HEK293 (cell line): ENCODE measurements around the gene TBX5.

Experiments used
- CTCF ChIA-PET: fragments of 350-600 bp; formaldehyde crosslinking; extraction: SDS; loops from one replicate; lab custom pipeline; 2021; ENCODE audit warnings: antibody characterized with exemption; lab: Yijun Ruan, JAX
- POLR2A ChIA-PET: fragments of 300-600 bp; formaldehyde crosslinking; extraction: SDS; loops from one replicate; lab custom pipeline; 2020; ENCODE audit warnings: antibody characterized with exemption, inconsistent platforms; lab: Yijun Ruan, JAX
- H3K27ac ChIP-seq: fragments of 200-500 bp; sonication (Bioruptor generic); 2 replicates; pipeline ENCODE4 v1.5.1; 2014; ENCODE audit warnings: low read depth, low read length, control low read depth, inconsistent platforms; ENCODE audit errors: extremely low read depth
- H3K36me3 ChIP-seq, 2 experiments: fragments of 200-500 bp in 1 of 2; sonication (Bioruptor generic) in 1 of 2; 1 replicate in 1 of 2; 2 replicates in 1 of 2; pipeline ENCODE4 v1.5.1; 2014 to 2017; ENCODE audit warnings: inconsistent platforms in 2 of 2, low read length in 2 of 2; ENCODE audit not compliant: control insufficient read depth in 2 of 2, insufficient read depth in 1 of 2
- H3K4me1 ChIP-seq: fragments of 200-500 bp; sonication (Bioruptor generic); 2 replicates; pipeline ENCODE4 v1.5.1; 2014; ENCODE audit warnings: mild to moderate bottlenecking, low read length, inconsistent platforms; ENCODE audit not compliant: control insufficient read depth, insufficient read depth
- H3K4me3 ChIP-seq: 2 replicates; pipeline ENCODE4 v1.5.1; 2011; ENCODE audit warnings: low read depth, mild to moderate bottlenecking, control low read depth, low read length, moderate library complexity
- H3K9me3 ChIP-seq: fragments of 200-500 bp; sonication (Bioruptor generic); 2 replicates; pipeline ENCODE4 v1.5.1; 2014; ENCODE audit warnings: low read depth, low read length, inconsistent platforms; ENCODE audit not compliant: control insufficient read depth, insufficient read depth
- FEZF1 ChIP-seq: fragments of 450-650 bp; formaldehyde crosslinking; IDR thresholded peaks from 2 replicates; pipeline ENCODE4 v1.5.1; 2016; ENCODE audit warnings: missing biosample characterization, missing genetic modification characterization
- GLI4 ChIP-seq: fragments of 450-650 bp; formaldehyde crosslinking; IDR thresholded peaks from 2 replicates; pipeline ENCODE4 v1.5.1; 2016; ENCODE audit warnings: missing biosample characterization, missing genetic modification characterization
- REST ChIP-seq: fragments of 450-650 bp; formaldehyde crosslinking; IDR thresholded peaks from 2 replicates; pipeline ENCODE4 v1.5.1; 2016; ENCODE audit warnings: missing biosample characterization, missing genetic modification characterization
- ZBTB20 ChIP-seq: fragments of 450-650 bp; formaldehyde crosslinking; IDR thresholded peaks from 2 replicates; pipeline ENCODE4 v1.5.1; 2016; ENCODE audit warnings: missing biosample characterization, missing genetic modification characterization
- ZBTB7A ChIP-seq: fragments of 450-650 bp; formaldehyde crosslinking; IDR thresholded peaks from 2 replicates; pipeline ENCODE4 v1.5.1; 2016; ENCODE audit warnings: low read depth, missing biosample characterization, missing genetic modification characterization
- ZEB2 ChIP-seq: fragments of 450-650 bp; formaldehyde crosslinking; IDR thresholded peaks from 2 replicates; pipeline ENCODE4 v1.5.1; 2016; ENCODE audit warnings: missing biosample characterization, missing genetic modification characterization
- ZNF146 ChIP-seq: fragments of 450-650 bp; formaldehyde crosslinking; IDR thresholded peaks from 2 replicates; pipeline ENCODE4 v1.5.1; 2016; ENCODE audit warnings: missing biosample characterization, missing genetic modification characterization
- ZNF2 ChIP-seq: fragments of 450-650 bp; formaldehyde crosslinking; IDR thresholded peaks from 2 replicates; pipeline ENCODE4 v1.5.1; 2016; ENCODE audit warnings: missing biosample characterization, missing genetic modification characterization
- ZNF23 ChIP-seq: fragments of 450-650 bp; formaldehyde crosslinking; IDR thresholded peaks from 2 replicates; pipeline ENCODE4 v1.5.1; 2016; ENCODE audit warnings: missing biosample characterization, missing genetic modification characterization, borderline replicate concordance
- ZNF24 ChIP-seq: fragments of 450-650 bp; formaldehyde crosslinking; IDR thresholded peaks from 2 replicates; pipeline ENCODE4 v1.5.1; 2016; ENCODE audit warnings: missing biosample characterization, missing genetic modification characterization
- ZNF274 ChIP-seq, 2 experiments: fragments of 200-500 bp in 1 of 2; fragments of 450-650 bp in 1 of 2; sonication (Bioruptor generic) in 1 of 2; formaldehyde crosslinking in 1 of 2; IDR thresholded peaks; 2 replicates each; pipeline versions ENCODE4 v1.5.1 to v1.6.1; 2014 to 2016; ENCODE audit warnings: borderline replicate concordance in 1 of 2, inconsistent platforms in 1 of 2, low read length in 1 of 2, missing biosample characterization in 1 of 2, missing genetic modification characterization in 1 of 2
- ZNF391 ChIP-seq: fragments of 450-650 bp; formaldehyde crosslinking; IDR thresholded peaks from 2 replicates; pipeline ENCODE4 v1.5.1; 2016; ENCODE audit warnings: low read depth, missing biosample characterization, missing genetic modification characterization, borderline replicate concordance
- ZNF394 ChIP-seq: fragments of 450-650 bp; formaldehyde crosslinking; IDR thresholded peaks from 2 replicates; pipeline ENCODE4 v1.5.1; 2016; ENCODE audit warnings: missing biosample characterization, missing genetic modification characterization, mild to moderate bottlenecking, moderate library complexity, borderline replicate concordance
- ZNF433 ChIP-seq: fragments of 450-650 bp; formaldehyde crosslinking; IDR thresholded peaks from 2 replicates; pipeline ENCODE4 v1.5.1; 2016; ENCODE audit warnings: missing biosample characterization, missing genetic modification characterization, low read depth
- ZNF449 ChIP-seq: fragments of 450-650 bp; formaldehyde crosslinking; IDR thresholded peaks from 2 replicates; pipeline ENCODE4 v1.5.1; 2017; ENCODE audit warnings: missing biosample characterization, mild to moderate bottlenecking, missing genetic modification characterization, moderate library complexity
- ZNF621 ChIP-seq: fragments of 450-650 bp; formaldehyde crosslinking; IDR thresholded peaks from 2 replicates; pipeline ENCODE4 v1.5.1; 2017; ENCODE audit warnings: missing biosample characterization, missing genetic modification characterization
- ZNF704 ChIP-seq: fragments of 450-650 bp; formaldehyde crosslinking; IDR thresholded peaks from 2 replicates; pipeline ENCODE4 v1.5.1; 2016; ENCODE audit warnings: missing biosample characterization, missing genetic modification characterization
- ZNF792 ChIP-seq: fragments of 450-650 bp; formaldehyde crosslinking; IDR thresholded peaks from 2 replicates; pipeline ENCODE4 v1.5.1; 2016; ENCODE audit warnings: missing biosample characterization, missing genetic modification characterization
- ZNF843 ChIP-seq: fragments of 450-650 bp; formaldehyde crosslinking; IDR thresholded peaks from 2 replicates; pipeline ENCODE4 v1.5.1; 2016; ENCODE audit warnings: missing biosample characterization, missing genetic modification characterization

Gene TBX5

GRCh38 chr12:114409852-114410600 lies 4.1 kb upstream of the TBX5 start:
- POLR2A ChIA-PET = no interaction called here
- Histone ChIP-seq H3K4me1 (no peaks in the 10 kb centered on the region), H3K4me3 (no peak overlapping the region), H3K36me3 (no peaks in the 10 kb centered on the region), H3K9me3 (no peaks in the 10 kb centered on the region), H3K27ac (no peak overlapping the region)
- no peak for TF ChIP-seq ZNF621 (tag by site-specific recombination)
- no peak for TF ChIP-seq REST (tag by site-specific recombination)
- no peak for TF ChIP-seq GLI4
- TF ChIP-seq ZBTB7A (tag by site-specific recombination) = no peak
- TF ChIP-seq ZNF449 (tag by site-specific recombination) = no peak
- TF ChIP-seq ZNF394 (tag by site-specific recombination) = no peak
- TF ChIP-seq ZBTB20 = no peak
- no peak for TF ChIP-seq ZNF433 (tag by site-specific recombination)
- no peak for TF ChIP-seq ZNF792 (tag by site-specific recombination)
- TF ChIP-seq ZNF704 (tag by site-specific recombination) = no peak
- TF ChIP-seq FEZF1 (tag by site-specific recombination) = no peak
- no peak for TF ChIP-seq ZNF274 (IDR thresholded peaks at IDR 0.05; ENCODE audit: low read length)
- TF ChIP-seq ZNF274 (tag by site-specific recombination; IDR thresholded peaks at IDR 0.05; ENCODE audit: borderline replicate concordance) = no peak
- no peak for TF ChIP-seq ZNF2 (tag by site-specific recombination)
- no peak for TF ChIP-seq ZNF391
- TF ChIP-seq ZNF24 (tag by site-specific recombination) = no peak
- TF ChIP-seq ZEB2 = no peak
- TF ChIP-seq ZNF146 (tag by site-specific recombination) = no peak
- no peak for TF ChIP-seq ZNF843 (tag by site-specific recombination)
- TF ChIP-seq ZNF23 (tag by site-specific recombination) = no peak
- TF ChIP-seq, all 188 proteins: peak for 0
- CTCF ChIA-PET = no interaction called here
